SK-N-SH (cell line): Measurements from ENCODE around the gene PDS5B. TPM values are rescaled to one million over a fixed set of nuclear protein-coding genes. Genes with fewer than 3 reads are reported as not detected.

ENCODE experiments used
- CTCF ChIA-PET: fragments of 300-600, 350-600 bp; formaldehyde crosslinking; extraction: SDS; loops from one replicate; lab custom pipeline; 2021; lab: Yijun Ruan, JAX
- POLR2A ChIA-PET: fragments of 350-600 bp; sonication (Branson Sonifier 250); formaldehyde crosslinking; extraction: SDS; loops from one replicate; lab custom pipeline; 2020; ENCODE audit warnings: antibody characterized with exemption, inconsistent platforms; lab: Yijun Ruan, JAX
- DNase-seq: peaks from one replicate; pipeline ENCODE4 v3.0.0; 2012
- H2AFZ ChIP-seq: fragments of 200-600 bp; sonication (generic); 2 replicates; pipeline ENCODE4 v1.8.1; 2016; ENCODE audit warnings: antibody characterized with exemption, mild to moderate bottlenecking, low read depth
- H3F3A ChIP-seq: fragments of 200-600 bp; sonication (generic); replicated peaks from 2 replicates; pipeline ENCODE3; 2016; ENCODE audit warnings: antibody characterized with exemption, mild to moderate bottlenecking; ENCODE audit not compliant: insufficient read depth
- H3K27ac ChIP-seq, 2 experiments: fragments of 200-500 bp in 1 of 2; fragments of 200-600 bp in 1 of 2; sonication (Bioruptor generic) in 1 of 2; sonication (generic), shearing (Covaris generic) in 1 of 2; 2 replicates each; pipeline versions ENCODE4 v1.5.1 to v1.6.1; 2014 to 2016; ENCODE audit warnings: low read depth in 2 of 2, inconsistent platforms in 1 of 2, low read length in 1 of 2, mild to moderate bottlenecking in 1 of 2, mixed read lengths in 1 of 2
- H3K27me3 ChIP-seq: fragments of 200-600 bp; sonication (generic), shearing (Covaris generic); 2 replicates; pipeline ENCODE4 v1.6.1; 2016; ENCODE audit warnings: mixed run types; ENCODE audit not compliant: insufficient read depth
- H3K36me3 ChIP-seq, 2 experiments: fragments of 200-500 bp in 1 of 2; fragments of 200-600 bp in 1 of 2; sonication (Bioruptor generic) in 1 of 2; sonication (generic) in 1 of 2; replicated peaks in 1 of 2; 2 replicates each; pipeline versions ENCODE3 to v1.5.1; 2014 to 2016; ENCODE audit warnings: low read length in 1 of 2, mild to moderate bottlenecking in 1 of 2; ENCODE audit not compliant: insufficient read depth in 2 of 2, control insufficient read depth in 1 of 2
- H3K4me1 ChIP-seq, 2 experiments: fragments of 200-500 bp in 1 of 2; fragments of 200-600 bp in 1 of 2; sonication (Bioruptor generic) in 1 of 2; sonication (generic), shearing (Covaris generic) in 1 of 2; 2 replicates each; pipeline versions ENCODE4 v1.5.1 to v1.6.1; 2014 to 2016; ENCODE audit warnings: low read depth in 1 of 2, low read length in 1 of 2, mixed run types in 1 of 2; ENCODE audit not compliant: insufficient read depth in 2 of 2, control insufficient read depth in 1 of 2
- H3K4me2 ChIP-seq: fragments of 200-600 bp; sonication (generic), shearing (Covaris generic); 2 replicates; pipeline ENCODE4 v1.6.1; 2017; ENCODE audit warnings: mixed run types
- H3K4me3 ChIP-seq, 2 experiments: fragments of 200-500 bp in 1 of 2; fragments of 200-600 bp in 1 of 2; sonication (Bioruptor generic) in 1 of 2; sonication (generic), shearing (Covaris generic) in 1 of 2; 2 replicates each; pipeline versions ENCODE4 v1.5.1 to v1.8.1; 2014 to 2016; ENCODE audit warnings: low read depth in 2 of 2, inconsistent platforms in 1 of 2, low read length in 1 of 2, mild to moderate bottlenecking in 1 of 2, mixed read lengths in 1 of 2, moderate library complexity in 1 of 2
- H3K79me2 ChIP-seq: fragments of 200-600 bp; sonication (generic); 2 replicates; pipeline ENCODE4 v1.8.1; 2017; ENCODE audit warnings: mild to moderate bottlenecking; ENCODE audit not compliant: insufficient read depth
- H3K9ac ChIP-seq: fragments of 200-600 bp; sonication (generic); 2 replicates; pipeline ENCODE4 v1.6.1; 2017; ENCODE audit warnings: mixed run types
- H3K9me2 ChIP-seq: fragments of 200-600 bp; sonication (generic); 2 replicates; pipeline ENCODE4 v1.6.1; 2017; ENCODE audit warnings: mixed run types
- H3K9me3 ChIP-seq: fragments of 200-600 bp; sonication (generic); 2 replicates; pipeline ENCODE4 v1.6.1; 2017; ENCODE audit warnings: mixed run types, mild to moderate bottlenecking, moderate library complexity
- H4K20me1 ChIP-seq: fragments of 200-600 bp; sonication (generic); 2 replicates; pipeline ENCODE4 v1.6.1; 2017; ENCODE audit warnings: mild to moderate bottlenecking, mixed run types; ENCODE audit not compliant: insufficient read depth
- ELF1 ChIP-seq: IDR thresholded peaks from 2 replicates; pipeline ENCODE4 v1.4.0; 2012
- EP300 ChIP-seq, 2 experiments: IDR thresholded peaks; 2 replicates each; pipeline versions ENCODE4 v1.4.0 to v1.6.1; 2012; ENCODE audit warnings: borderline replicate concordance in 1 of 2, low read depth in 1 of 2, low read length in 1 of 2
- EZH2phosphoT487 ChIP-seq: fragments of 200-600 bp; sonication (generic); IDR thresholded peaks from 2 replicates; pipeline ENCODE4 v1.6.1; 2017; ENCODE audit warnings: low read depth, mixed run types, mild to moderate bottlenecking, antibody characterized with exemption, moderate library complexity, borderline replicate concordance
- FOSL2 ChIP-seq: IDR thresholded peaks from 2 replicates; pipeline ENCODE4 v1.4.0; 2012; ENCODE audit warnings: low read depth, mild to moderate bottlenecking, moderate library complexity, borderline replicate concordance
- GABPA ChIP-seq: IDR thresholded peaks from 2 replicates; pipeline ENCODE4 v1.4.0; 2012; ENCODE audit warnings: low read depth, mild to moderate bottlenecking
- JUND ChIP-seq: IDR thresholded peaks from 2 replicates; pipeline ENCODE4 v1.4.0; 2012
- MXI1 ChIP-seq: IDR thresholded peaks from 2 replicates; pipeline ENCODE4 v1.6.1; 2012; ENCODE audit warnings: mild to moderate bottlenecking, low read depth, low read length, improper control_type of control experiment
- NFIC ChIP-seq: IDR thresholded peaks from 2 replicates; pipeline ENCODE4 v1.4.0; 2012; ENCODE audit warnings: borderline replicate concordance
- NRF1 ChIP-seq: IDR thresholded peaks from 2 replicates; pipeline ENCODE4 v1.6.1; 2012; ENCODE audit warnings: low read depth, mild to moderate bottlenecking, low read length
- POLR2AphosphoS5 ChIP-seq: IDR thresholded peaks from 2 replicates; pipeline ENCODE4 v1.6.1; 2012; ENCODE audit warnings: low read depth, low read length
- RAD21 ChIP-seq: IDR thresholded peaks from 2 replicates; pipeline ENCODE4 v1.6.1; 2012; ENCODE audit warnings: mild to moderate bottlenecking, low read length
- SMC3 ChIP-seq: IDR thresholded peaks from 2 replicates; pipeline ENCODE4 v1.6.1; 2012; ENCODE audit warnings: low read depth, low read length, improper control_type of control experiment
- TCF12 ChIP-seq: IDR thresholded peaks from 2 replicates; pipeline ENCODE4 v1.4.0; 2012
- WGBS: methylation state at CpG from one replicate; pipeline ENCODE4 v1.1.6; 2017; ENCODE audit warnings: low lambda C conversion rate; 5-methylcytosine and 5-hydroxymethylcytosine counted together
- polyA plus RNA-seq, 3 experiments: library from polyadenylated mRNA; depleted of rRNA; stranded (reverse); fragments of >200 nt; gene quantifications; 2 replicates each; pipeline ENCODE4 v1.2.3, GENCODE V29; 2012
- TF ChIP-seq, protein P1 (sequence below): IDR thresholded peaks from 2 replicates; pipeline ENCODE4 v1.6.1; 2012; ENCODE audit warnings: mild to moderate bottlenecking, low read depth, low read length, moderate library complexity
- TF ChIP-seq, protein P2 (sequence below): fragments of 200-600 bp; sonication (generic); IDR thresholded peaks from 2 replicates; pipeline ENCODE4 v1.6.1; 2017; ENCODE audit warnings: antibody characterized with exemption, mild to moderate bottlenecking, moderate library complexity
- TF ChIP-seq, protein P3 (sequence below): IDR thresholded peaks from 2 replicates; pipeline ENCODE4 v1.4.0; 2012; ENCODE audit warnings: low read depth, borderline replicate concordance
- TF ChIP-seq, protein P4 (sequence below): fragments of 150-350 bp; IDR thresholded peaks from 2 replicates; pipeline ENCODE4 v1.6.1; 2016; ENCODE audit warnings: mild to moderate bottlenecking, low read depth, low read length
- TF ChIP-seq, protein P5 (sequence below): IDR thresholded peaks from 2 replicates; pipeline ENCODE4; 2012

Gene PDS5B
- polyA plus RNA-seq, 1 of the 3 experiments (the other 2 are of a cell fraction), result 3.8 TPM

DNA sequence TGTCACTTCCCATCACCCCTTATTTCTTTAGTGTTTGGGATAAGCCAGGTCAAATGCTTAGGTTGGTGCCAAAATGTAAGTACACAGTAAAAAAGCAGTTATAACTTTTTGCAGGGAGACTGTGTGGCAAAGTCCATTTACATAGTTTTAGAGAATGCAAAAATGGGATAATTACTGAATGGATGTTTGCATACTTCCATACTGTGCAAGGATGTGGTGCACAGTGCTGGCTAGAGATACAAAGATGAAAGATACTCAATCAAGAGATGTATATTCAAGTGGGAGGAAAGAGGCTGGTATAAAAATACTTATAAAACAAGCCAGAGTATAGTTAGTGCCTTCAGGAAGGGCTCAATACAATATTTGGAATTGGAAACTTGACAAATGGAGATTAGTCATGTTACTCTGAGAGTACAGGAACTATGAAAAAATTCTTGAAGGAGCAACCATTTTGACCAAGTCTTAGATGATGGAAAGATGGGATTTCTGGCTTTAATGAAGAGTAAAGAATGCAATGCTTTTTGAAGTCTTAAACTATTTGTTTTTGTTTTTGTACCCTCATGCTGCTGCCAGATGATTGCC lies 8.0 kb downstream of the PDS5B start (continued):
- TF ChIP-seq, protein P1, sequence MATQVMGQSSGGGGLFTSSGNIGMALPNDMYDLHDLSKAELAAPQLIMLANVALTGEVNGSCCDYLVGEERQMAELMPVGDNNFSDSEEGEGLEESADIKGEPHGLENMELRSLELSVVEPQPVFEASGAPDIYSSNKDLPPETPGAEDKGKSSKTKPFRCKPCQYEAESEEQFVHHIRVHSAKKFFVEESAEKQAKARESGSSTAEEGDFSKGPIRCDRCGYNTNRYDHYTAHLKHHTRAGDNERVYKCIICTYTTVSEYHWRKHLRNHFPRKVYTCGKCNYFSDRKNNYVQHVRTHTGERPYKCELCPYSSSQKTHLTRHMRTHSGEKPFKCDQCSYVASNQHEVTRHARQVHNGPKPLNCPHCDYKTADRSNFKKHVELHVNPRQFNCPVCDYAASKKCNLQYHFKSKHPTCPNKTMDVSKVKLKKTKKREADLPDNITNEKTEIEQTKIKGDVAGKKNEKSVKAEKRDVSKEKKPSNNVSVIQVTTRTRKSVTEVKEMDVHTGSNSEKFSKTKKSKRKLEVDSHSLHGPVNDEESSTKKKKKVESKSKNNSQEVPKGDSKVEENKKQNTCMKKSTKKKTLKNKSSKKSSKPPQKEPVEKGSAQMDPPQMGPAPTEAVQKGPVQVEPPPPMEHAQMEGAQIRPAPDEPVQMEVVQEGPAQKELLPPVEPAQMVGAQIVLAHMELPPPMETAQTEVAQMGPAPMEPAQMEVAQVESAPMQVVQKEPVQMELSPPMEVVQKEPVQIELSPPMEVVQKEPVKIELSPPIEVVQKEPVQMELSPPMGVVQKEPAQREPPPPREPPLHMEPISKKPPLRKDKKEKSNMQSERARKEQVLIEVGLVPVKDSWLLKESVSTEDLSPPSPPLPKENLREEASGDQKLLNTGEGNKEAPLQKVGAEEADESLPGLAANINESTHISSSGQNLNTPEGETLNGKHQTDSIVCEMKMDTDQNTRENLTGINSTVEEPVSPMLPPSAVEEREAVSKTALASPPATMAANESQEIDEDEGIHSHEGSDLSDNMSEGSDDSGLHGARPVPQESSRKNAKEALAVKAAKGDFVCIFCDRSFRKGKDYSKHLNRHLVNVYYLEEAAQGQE, result no peak

DNA sequence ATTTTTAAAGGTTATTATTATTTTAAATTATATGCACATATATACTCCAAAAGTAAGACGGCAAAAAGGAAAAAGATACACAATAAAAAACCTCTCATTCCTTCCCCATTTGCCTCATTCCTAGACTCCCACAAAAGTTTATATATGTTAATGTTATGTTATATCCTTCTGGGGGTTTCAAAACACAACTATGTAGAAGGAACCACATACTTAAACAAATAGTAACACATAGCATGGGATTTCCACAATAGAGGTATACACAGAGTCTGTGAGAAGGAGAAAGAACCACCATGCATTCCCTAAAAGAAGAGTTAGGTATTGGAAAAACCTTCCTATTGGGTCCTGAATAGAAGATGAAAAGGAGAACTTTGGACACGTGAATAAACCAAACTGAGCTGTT lies 9.1 kb downstream of the PDS5B start:
- POLR2A ChIA-PET, result no interaction called here
- Histone ChIP-seq H3F3A (no peaks in the 10 kb centered on the region), H3K36me3 (peaks cover 0 to 9% of the 10 kb centered on the region in 2 experiments), H3K9ac (no peak overlapping the region), H3K4me1 (peaks cover 0 to 3% of the 10 kb centered on the region in 2 experiments; a peak in 2 of 4 replicates), H3K79me2 (peaks cover 100% of the 10 kb centered on the region), H3K4me2 (no peak overlapping the region), H3K27ac (no peak overlapping the region), H3K9me2 (no peaks in the 10 kb centered on the region), H2AFZ (no peak overlapping the region), H3K9me3 (no peaks in the 10 kb centered on the region), H3K4me3 (no peak overlapping the region), H3K27me3 (no peaks in the 10 kb centered on the region), H4K20me1 (peaks cover 23% of the 10 kb centered on the region)
- 99% methylated on average over 2 of the region's 2 CpGs for WGBS
- CTCF ChIA-PET, result interaction anchor here (1.6 kb wide), 1 partner anchor 14 kb away, joined by 3 read pairs; no protein-coding TSS in a partner anchor
- no peak for DNase-seq
- TF ChIP-seq EP300 (IDR thresholded peaks at IDR 0.05; ENCODE audit: borderline replicate concordance in 1 of 2, low read depth in 1 of 2, low read length in 1 of 2) (no peak), TCF12 (no peak), RAD21 (no peak), NFIC (no peak), ELF1 (no peak), POLR2AphosphoS5 (no peak), EZH2phosphoT487 (no peak), NRF1 (no peak), GABPA (no peak), FOSL2 (no peak), MXI1 (no peak), JUND (no peak), SMC3 (no peak)
- TF ChIP-seq, protein P2, sequence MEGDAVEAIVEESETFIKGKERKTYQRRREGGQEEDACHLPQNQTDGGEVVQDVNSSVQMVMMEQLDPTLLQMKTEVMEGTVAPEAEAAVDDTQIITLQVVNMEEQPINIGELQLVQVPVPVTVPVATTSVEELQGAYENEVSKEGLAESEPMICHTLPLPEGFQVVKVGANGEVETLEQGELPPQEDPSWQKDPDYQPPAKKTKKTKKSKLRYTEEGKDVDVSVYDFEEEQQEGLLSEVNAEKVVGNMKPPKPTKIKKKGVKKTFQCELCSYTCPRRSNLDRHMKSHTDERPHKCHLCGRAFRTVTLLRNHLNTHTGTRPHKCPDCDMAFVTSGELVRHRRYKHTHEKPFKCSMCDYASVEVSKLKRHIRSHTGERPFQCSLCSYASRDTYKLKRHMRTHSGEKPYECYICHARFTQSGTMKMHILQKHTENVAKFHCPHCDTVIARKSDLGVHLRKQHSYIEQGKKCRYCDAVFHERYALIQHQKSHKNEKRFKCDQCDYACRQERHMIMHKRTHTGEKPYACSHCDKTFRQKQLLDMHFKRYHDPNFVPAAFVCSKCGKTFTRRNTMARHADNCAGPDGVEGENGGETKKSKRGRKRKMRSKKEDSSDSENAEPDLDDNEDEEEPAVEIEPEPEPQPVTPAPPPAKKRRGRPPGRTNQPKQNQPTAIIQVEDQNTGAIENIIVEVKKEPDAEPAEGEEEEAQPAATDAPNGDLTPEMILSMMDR, result no peak
- TF ChIP-seq, protein P3, sequence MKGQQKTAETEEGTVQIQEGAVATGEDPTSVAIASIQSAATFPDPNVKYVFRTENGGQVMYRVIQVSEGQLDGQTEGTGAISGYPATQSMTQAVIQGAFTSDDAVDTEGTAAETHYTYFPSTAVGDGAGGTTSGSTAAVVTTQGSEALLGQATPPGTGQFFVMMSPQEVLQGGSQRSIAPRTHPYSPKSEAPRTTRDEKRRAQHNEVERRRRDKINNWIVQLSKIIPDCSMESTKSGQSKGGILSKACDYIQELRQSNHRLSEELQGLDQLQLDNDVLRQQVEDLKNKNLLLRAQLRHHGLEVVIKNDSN, result no peak
- TF ChIP-seq, protein P4, sequence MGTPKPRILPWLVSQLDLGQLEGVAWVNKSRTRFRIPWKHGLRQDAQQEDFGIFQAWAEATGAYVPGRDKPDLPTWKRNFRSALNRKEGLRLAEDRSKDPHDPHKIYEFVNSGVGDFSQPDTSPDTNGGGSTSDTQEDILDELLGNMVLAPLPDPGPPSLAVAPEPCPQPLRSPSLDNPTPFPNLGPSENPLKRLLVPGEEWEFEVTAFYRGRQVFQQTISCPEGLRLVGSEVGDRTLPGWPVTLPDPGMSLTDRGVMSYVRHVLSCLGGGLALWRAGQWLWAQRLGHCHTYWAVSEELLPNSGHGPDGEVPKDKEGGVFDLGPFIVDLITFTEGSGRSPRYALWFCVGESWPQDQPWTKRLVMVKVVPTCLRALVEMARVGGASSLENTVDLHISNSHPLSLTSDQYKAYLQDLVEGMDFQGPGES, result no peak
- TF ChIP-seq, protein P5, sequence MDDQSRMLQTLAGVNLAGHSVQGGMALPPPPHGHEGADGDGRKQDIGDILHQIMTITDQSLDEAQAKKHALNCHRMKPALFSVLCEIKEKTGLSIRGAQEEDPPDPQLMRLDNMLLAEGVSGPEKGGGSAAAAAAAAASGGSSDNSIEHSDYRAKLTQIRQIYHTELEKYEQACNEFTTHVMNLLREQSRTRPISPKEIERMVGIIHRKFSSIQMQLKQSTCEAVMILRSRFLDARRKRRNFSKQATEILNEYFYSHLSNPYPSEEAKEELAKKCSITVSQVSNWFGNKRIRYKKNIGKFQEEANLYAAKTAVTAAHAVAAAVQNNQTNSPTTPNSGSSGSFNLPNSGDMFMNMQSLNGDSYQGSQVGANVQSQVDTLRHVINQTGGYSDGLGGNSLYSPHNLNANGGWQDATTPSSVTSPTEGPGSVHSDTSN, result no peak
- TF ChIP-seq, protein P1, result no peak
